GM19455 (cell line): ENCODE measurements around the gene NPFF.
A peak's percentile ranks its signal among the peaks of the same experiment; 100 is the strongest.

Source experiments
- ATAC-seq: cut with Tn5 transposase; IDR thresholded peaks from one replicate; pipeline ENCODE4 v1.9.1; 2021; ENCODE audit not compliant: unreplicated experiment

Gene NPFF

GRCh38 chr12:53514628-53515290, 7.5 kb upstream of the NPFF start:
- ATAC-seq, result no peak

GRCh38 chr12:53513712-53514410, 6.6 kb upstream of the NPFF start:
- ATAC-seq, result no peak

GRCh38 chr12:53510181-53510812, 3.0 kb upstream of the NPFF start:
- no peak for ATAC-seq

- peak; percentile 95 for ATAC-seq
Observed at GRCh38 chr12:53508534-53509170, 1.4 kb upstream of the NPFF start.

GRCh38 chr12:53507603-53507885, 260 bp upstream of the NPFF start:
- no peak for ATAC-seq

- ATAC-seq, result no peak
Observed at GRCh38 chr12:53506450-53506785, 866 bp downstream of the NPFF start.

GRCh38 chr12:53505555-53506449, 1.5 kb downstream of the NPFF start:
- no peak for ATAC-seq

GRCh38 chr12:53505086-53505485, 2.2 kb downstream of the NPFF start:
- no peak for ATAC-seq

GRCh38 chr12:53504004-53504920, 3.0 kb downstream of the NPFF start:
- no peak for ATAC-seq

GRCh38 chr12:53502983-53503728, 4.1 kb downstream of the NPFF start:
- ATAC-seq, result no peak

GRCh38 chr12:53502331-53502730, 5.0 kb downstream of the NPFF start:
- no peak for ATAC-seq

- ATAC-seq, result no peak
Observed at GRCh38 chr12:53501615-53502181, 5.6 kb downstream of the NPFF start.

- peak; percentile 81 for ATAC-seq
Observed at GRCh38 chr12:53500776-53501614, 6.3 kb downstream of the NPFF start, which contains the start of gene TARBP2. TARBP2 (plus strand) TSS chr12:53501283; CDS start chr12:53501409, 126 bp downstream.

- no peak for ATAC-seq
Observed at GRCh38 chr12:53500142-53500775, 7.0 kb downstream of the NPFF start.

- no peak for ATAC-seq
Observed at GRCh38 chr12:53499266-53500141, 7.8 kb downstream of the NPFF start, which contains the start of gene MAP3K12. MAP3K12 (minus strand) TSS chr12:53499458; CDS start chr12:53487391, 12,067 bp downstream.

GRCh38 chr12:53498235-53498630, 9.1 kb downstream of the NPFF start:
- no peak for ATAC-seq
